ENCODE results near the gene KRTAP10-6.

DNA sequence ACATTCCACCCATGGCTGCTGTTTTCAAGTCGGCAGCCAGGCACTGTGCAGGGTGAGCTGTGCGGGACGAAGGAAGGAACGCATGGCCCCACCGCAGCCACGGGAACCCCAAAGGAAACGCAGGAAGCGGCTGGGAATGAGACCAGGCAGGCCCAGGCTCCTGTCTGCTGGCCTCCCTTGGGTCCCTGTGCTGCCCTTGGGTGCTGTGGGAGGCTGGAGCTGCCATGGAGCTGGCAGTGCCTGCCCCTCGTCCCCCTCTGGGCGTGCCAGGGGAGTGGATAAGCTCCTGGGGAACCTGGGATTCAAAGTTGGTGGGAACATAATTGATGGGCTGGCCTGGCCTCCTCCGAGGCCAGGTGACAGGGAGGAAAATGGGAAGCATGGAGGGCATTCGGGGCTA is 24.0 kb downstream of the KRTAP10-6 start:
- TF ChIP-seq, protein P1, sequence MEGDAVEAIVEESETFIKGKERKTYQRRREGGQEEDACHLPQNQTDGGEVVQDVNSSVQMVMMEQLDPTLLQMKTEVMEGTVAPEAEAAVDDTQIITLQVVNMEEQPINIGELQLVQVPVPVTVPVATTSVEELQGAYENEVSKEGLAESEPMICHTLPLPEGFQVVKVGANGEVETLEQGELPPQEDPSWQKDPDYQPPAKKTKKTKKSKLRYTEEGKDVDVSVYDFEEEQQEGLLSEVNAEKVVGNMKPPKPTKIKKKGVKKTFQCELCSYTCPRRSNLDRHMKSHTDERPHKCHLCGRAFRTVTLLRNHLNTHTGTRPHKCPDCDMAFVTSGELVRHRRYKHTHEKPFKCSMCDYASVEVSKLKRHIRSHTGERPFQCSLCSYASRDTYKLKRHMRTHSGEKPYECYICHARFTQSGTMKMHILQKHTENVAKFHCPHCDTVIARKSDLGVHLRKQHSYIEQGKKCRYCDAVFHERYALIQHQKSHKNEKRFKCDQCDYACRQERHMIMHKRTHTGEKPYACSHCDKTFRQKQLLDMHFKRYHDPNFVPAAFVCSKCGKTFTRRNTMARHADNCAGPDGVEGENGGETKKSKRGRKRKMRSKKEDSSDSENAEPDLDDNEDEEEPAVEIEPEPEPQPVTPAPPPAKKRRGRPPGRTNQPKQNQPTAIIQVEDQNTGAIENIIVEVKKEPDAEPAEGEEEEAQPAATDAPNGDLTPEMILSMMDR (IDR thresholded peaks at IDR 0.05; ENCODE audit: low read depth, low read length) = no peak
- no peak for TF ChIP-seq EZH2phosphoT487 (IDR thresholded peaks at IDR 0.05; ENCODE audit: low read depth)

Measured in OCI-LY3 (cell line).